Stimulated activated naive CD8-positive, alpha-beta T cell treated with anti-CD3 and anti-CD28 coated beads, Interleukin-15, amount 100 ng/mL, for 72 hours (primary cell): ENCODE measurements around the gene BATF2.

Experiments used
- ATAC-seq: fragments of 150-1000 bp; cut with Tn5 transposase; 2 replicates; pipeline ENCODE4 v1.10.0; 2021; ENCODE audit warnings: mild to moderate bottlenecking, moderate library complexity
- DNase-seq, 2 donors: peaks; one replicate each; pipeline ENCODE4 v3.0.0; 2021 to 2022
- H3K27ac Mint-ChIP-seq, 2 donors: one replicate each; pipeline ENCODE4 v1.8.0; 2022; ENCODE audit warnings: mild to moderate bottlenecking in 2 of 2, mixed read lengths in 2 of 2, moderate library complexity in 2 of 2
- H3K27me3 Mint-ChIP-seq: one replicate; pipeline ENCODE4 v1.8.0; 2022; ENCODE audit warnings: mixed read lengths
- H3K4me1 Mint-ChIP-seq: one replicate; pipeline ENCODE4 v1.8.0; 2022; ENCODE audit warnings: mild to moderate bottlenecking, mixed read lengths
- H3K4me3 Mint-ChIP-seq, 2 donors: one replicate each; pipeline ENCODE4 v1.8.0; 2022; ENCODE audit warnings: mild to moderate bottlenecking in 2 of 2, mixed read lengths in 2 of 2, moderate library complexity in 1 of 2
- H3K9me3 Mint-ChIP-seq, 2 donors: one replicate each; pipeline ENCODE4 v1.8.0; 2022; ENCODE audit warnings: mixed read lengths in 2 of 2

BATF2 gene

DNA sequence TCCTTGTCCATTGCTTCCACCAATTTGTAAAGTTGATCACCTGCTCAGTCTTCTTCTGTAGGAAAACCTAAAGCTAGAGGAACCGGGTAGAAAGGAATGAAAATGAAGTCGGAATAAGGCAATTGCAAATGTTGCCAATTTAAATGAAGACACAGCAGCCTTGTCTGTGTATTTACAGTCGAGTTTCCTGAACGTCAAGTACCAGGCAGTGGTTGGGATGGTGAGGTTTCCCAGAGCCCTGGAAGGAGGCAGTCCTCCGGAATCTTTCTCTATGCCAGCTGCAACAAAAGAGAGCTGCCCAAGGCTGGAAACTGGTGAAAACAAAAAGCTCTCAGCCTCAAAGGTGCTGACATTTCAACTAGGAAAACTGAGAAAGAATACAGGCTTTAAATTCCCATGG, 42.6 kb downstream of the BATF2 start:
- H3K27me3 Mint-ChIP-seq: peaks cover 20% of the 10 kb centered on the region
- DNase-seq: no peak
- H3K9me3 Mint-ChIP-seq: no peaks in the 10 kb centered on the region
- no peaks in the 10 kb centered on the region for H3K4me1 Mint-ChIP-seq
- ATAC-seq: no peak
- no peak overlapping the region for H3K27ac Mint-ChIP-seq
- H3K4me3 Mint-ChIP-seq: no peak overlapping the region

DNA sequence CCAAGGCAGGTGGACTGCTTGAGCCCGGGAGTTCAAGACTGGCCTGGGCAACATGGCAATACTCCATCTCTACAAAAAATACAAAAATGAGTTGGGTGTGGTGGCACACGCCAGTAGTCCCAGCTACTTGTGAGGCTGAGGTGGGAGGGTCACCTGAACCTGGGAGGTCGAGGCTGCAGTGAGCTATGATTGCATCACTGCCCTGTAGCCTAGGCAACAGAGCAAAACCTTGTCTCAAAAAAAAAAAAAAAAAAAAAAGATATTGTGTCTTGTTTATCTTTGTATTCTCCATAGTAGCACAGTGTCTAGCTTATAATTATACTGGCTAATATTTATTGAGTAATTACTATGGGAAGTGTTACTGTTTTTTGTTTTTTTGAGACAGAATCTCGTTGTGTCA, 45.2 kb downstream of the BATF2 start:
- no peak overlapping the region for H3K4me3 Mint-ChIP-seq
- no peaks in the 10 kb centered on the region for H3K9me3 Mint-ChIP-seq
- H3K4me1 Mint-ChIP-seq: no peaks in the 10 kb centered on the region
- no peak overlapping the region for H3K27ac Mint-ChIP-seq
- no peak for DNase-seq
- peaks cover 20% of the 10 kb centered on the region for H3K27me3 Mint-ChIP-seq
- ATAC-seq: no peak

DNA sequence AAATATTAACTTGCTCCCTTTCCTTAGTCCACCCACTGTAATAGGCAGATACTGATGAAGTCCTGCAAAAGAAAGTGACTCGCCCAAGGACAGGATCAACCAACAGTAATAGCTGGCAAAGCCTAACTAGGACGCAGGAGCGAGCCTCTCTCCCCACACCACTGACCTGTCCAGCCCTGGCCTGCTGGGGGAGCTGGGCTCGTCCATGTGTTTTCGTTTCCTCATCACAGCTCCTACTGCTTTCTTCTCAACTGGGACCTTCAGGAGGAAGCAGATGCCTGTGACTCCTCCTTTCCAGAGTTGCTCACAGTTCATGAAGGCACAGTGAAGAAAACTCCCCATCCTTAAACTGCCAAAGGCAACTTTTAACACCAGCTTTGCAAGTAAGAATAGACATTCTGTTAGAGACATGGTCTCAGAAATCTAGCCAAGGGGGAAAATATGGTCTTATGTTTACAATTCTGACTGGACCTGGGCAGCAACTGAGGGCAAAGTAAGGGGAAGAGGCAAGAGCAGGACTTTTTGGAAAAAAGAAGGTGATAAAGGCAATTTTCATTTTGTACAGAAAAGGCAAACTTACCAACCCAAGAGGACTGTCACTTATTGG, 49.5 kb downstream of the BATF2 start:
- Mint-ChIP-seq H3K9me3 (no peaks in the 10 kb centered on the region), H3K4me1 (no peaks in the 10 kb centered on the region), H3K27ac (no peak overlapping the region), H3K4me3 (no peak overlapping the region), H3K27me3 (peaks cover 16% of the 10 kb centered on the region)
- DNase-seq: no peak
- ATAC-seq: no peak
